GM23338 (cell line): ENCODE data around the gene PPM1J. TPM values are rescaled to one million over a fixed set of nuclear protein-coding genes. Genes with fewer than 3 reads are reported as not detected.

Experiments used
- ATAC-seq: fragments of 200-7000 bp; cut with Tn5 transposase; 3 replicates; pipeline ENCODE4 v1.9.1; 2020
- DNase-seq: peaks from one replicate; pipeline ENCODE4 v3.0.0-alpha.2; 2015; ENCODE audit warnings: low spot score
- H2AFZ ChIP-seq: fragments of 200-600 bp; sonication (generic); 2 replicates; pipeline ENCODE4 v1.8.0; 2016; ENCODE audit warnings: antibody characterized with exemption, mild to moderate bottlenecking, moderate library complexity
- H3F3A ChIP-seq: fragments of 200-600 bp; sonication (generic); replicated peaks from 2 replicates; pipeline ENCODE4 v1.8.0; 2017; ENCODE audit warnings: antibody characterized with exemption, mixed run types, low read depth
- H3K27ac ChIP-seq: fragments of 200-600 bp; sonication (generic); 2 replicates; pipeline ENCODE4 v1.6.1; 2016; ENCODE audit warnings: low read depth
- H3K27me3 ChIP-seq: fragments of 200-600 bp; sonication (generic); 2 replicates; pipeline ENCODE4 v1.8.0; 2016; ENCODE audit warnings: mild to moderate bottlenecking, mixed run types, moderate library complexity; ENCODE audit not compliant: insufficient read depth
- H3K36me3 ChIP-seq: fragments of 200-600 bp; sonication (generic); 2 replicates; pipeline ENCODE4 v1.8.0; 2016; ENCODE audit warnings: mild to moderate bottlenecking; ENCODE audit not compliant: insufficient read depth
- H3K4me1 ChIP-seq: fragments of 200-600 bp; sonication (generic); 2 replicates; pipeline ENCODE4 v1.8.0; 2016; ENCODE audit warnings: mild to moderate bottlenecking, moderate library complexity; ENCODE audit not compliant: insufficient read depth
- H3K4me2 ChIP-seq: fragments of 200-600 bp; sonication (generic); 2 replicates; pipeline ENCODE4 v1.7.1; 2017; ENCODE audit warnings: mixed run types
- H3K4me3 ChIP-seq: fragments of 200-600 bp; sonication (generic); 2 replicates; pipeline ENCODE4 v1.6.1; 2016; ENCODE audit warnings: mixed run types
- H3K79me2 ChIP-seq: fragments of 200-600 bp; sonication (generic); replicated peaks from 2 replicates; pipeline ENCODE4 v1.8.0; 2017; ENCODE audit warnings: mild to moderate bottlenecking; ENCODE audit not compliant: insufficient read depth
- H3K9me2 ChIP-seq: fragments of 200-600 bp; sonication (generic); 2 replicates; pipeline ENCODE4 v1.8.0; 2017; ENCODE audit not compliant: insufficient read depth
- H4K20me1 ChIP-seq: fragments of 200-600 bp; sonication (generic); replicated peaks from 2 replicates; pipeline ENCODE4 v1.8.0; 2017; ENCODE audit warnings: mild to moderate bottlenecking; ENCODE audit not compliant: insufficient read depth
- H3K27ac Mint-ChIP-seq: 2 replicates; pipeline ENCODE4 v1.8.0; 2020; ENCODE audit warnings: inconsistent platforms, mild to moderate bottlenecking, moderate library complexity, mixed read lengths
- H3K27me3 Mint-ChIP-seq: 3 replicates; pipeline ENCODE4 v1.8.0; 2022; ENCODE audit warnings: low read depth, mild to moderate bottlenecking, moderate library complexity, mixed read lengths, inconsistent platforms; ENCODE audit not compliant: insufficient read depth, poor library complexity
- H3K36me3 Mint-ChIP-seq: 3 replicates; pipeline ENCODE4 v1.8.0; 2021; ENCODE audit warnings: low read depth, mild to moderate bottlenecking, inconsistent platforms, moderate library complexity, mixed read lengths
- H3K4me1 Mint-ChIP-seq: 3 replicates; pipeline ENCODE4 v1.8.0; 2020; ENCODE audit warnings: mild to moderate bottlenecking, inconsistent platforms, mixed read lengths
- H3K4me3 Mint-ChIP-seq: 3 replicates; pipeline ENCODE4 v1.8.0; 2021; ENCODE audit warnings: moderate library complexity, mild to moderate bottlenecking, inconsistent platforms, mixed read lengths
- H3K9me3 Mint-ChIP-seq: 3 replicates; pipeline ENCODE4 v1.8.0; 2020; ENCODE audit warnings: moderate library complexity, mild to moderate bottlenecking, inconsistent platforms, mixed read lengths
- CREB1 ChIP-seq: fragments of 250-450 bp; sonication (Bioruptor Pico); IDR thresholded peaks from 2 replicates; pipeline ENCODE4 v1.5.0; 2020; ENCODE audit warnings: low read depth, mild to moderate bottlenecking, moderate library complexity
- NANOG ChIP-seq: IDR thresholded peaks from 2 replicates; pipeline ENCODE4 v1.6.1; 2016; ENCODE audit warnings: antibody characterized with exemption, borderline replicate concordance
- POLR2AphosphoS5 ChIP-seq: IDR thresholded peaks from 2 replicates; pipeline ENCODE4 v1.6.1; 2016; ENCODE audit warnings: antibody characterized with exemption, low read depth
- STAT1 ChIP-seq: IDR thresholded peaks from one replicate; pipeline ENCODE4 v1.6.1; 2016; ENCODE audit warnings: antibody characterized with exemption; ENCODE audit not compliant: unreplicated experiment
- ZNF114 ChIP-seq: fragments of 250-450 bp; sonication (Bioruptor Pico); IDR thresholded peaks from 2 replicates; pipeline ENCODE4 v1.5.0; 2020; ENCODE audit warnings: mild to moderate bottlenecking, moderate library complexity
- ZNF331 ChIP-seq: fragments of 250-450 bp; sonication (Bioruptor Pico); IDR thresholded peaks from 2 replicates; pipeline ENCODE4 v1.5.0; 2020; ENCODE audit warnings: low read depth, mild to moderate bottlenecking, moderate library complexity
- ZNF462 ChIP-seq: fragments of 250-450 bp; sonication (Bioruptor Pico); IDR thresholded peaks from 2 replicates; pipeline ENCODE4 v1.5.0; 2020; ENCODE audit warnings: mild to moderate bottlenecking, moderate library complexity
- polyA plus RNA-seq: library from polyadenylated mRNA; unstranded; fragments of >200 nt; fragmentation: Nextera tagmentation; extraction: Ambion mirVana; gene quantifications from 2 replicates; pipeline ENCODE4 v1.2.1, GENCODE V29; 2016
- total RNA-seq: library from RNA; depleted of rRNA; stranded (reverse); fragments of >200 nt; shearing (Covaris generic); gene quantifications from 2 replicates; pipeline ENCODE4 v1.2.3, GENCODE V29; 2014

Gene PPM1J
- total and polyA plus RNA-seq, 2 experiments from 2014 or later, result 19.0 to 22.4 TPM

DNA sequence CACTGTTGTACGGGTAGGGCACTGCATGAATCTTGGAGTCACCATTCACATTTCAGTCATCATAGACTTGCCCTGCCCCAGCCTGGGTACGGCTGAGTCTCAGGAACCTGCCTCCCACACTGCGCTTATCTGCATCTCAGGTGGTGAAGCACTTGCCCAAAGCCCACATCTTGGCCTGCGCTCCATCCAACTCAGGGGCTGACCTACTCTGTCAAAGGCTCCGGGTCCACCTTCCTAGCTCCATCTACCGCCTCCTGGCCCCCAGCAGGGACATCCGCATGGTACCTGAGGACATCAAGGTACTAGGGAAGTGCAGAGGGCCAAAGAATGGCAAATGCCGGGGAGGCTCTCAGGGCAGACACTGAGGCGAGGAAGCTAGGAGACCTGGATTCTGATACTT, 19.9 kb downstream of the PPM1J start:
- TF ChIP-seq CREB1 (CRISPR knock-in tag) (no peak), NANOG (no peak), POLR2AphosphoS5 (no peak), STAT1 (no peak), ZNF331 (CRISPR knock-in tag) (no peak), ZNF114 (CRISPR knock-in tag) (no peak), ZNF462 (CRISPR knock-in tag) (no peak)
- H3K36me3 ChIP-seq, result no peaks in the 10 kb centered on the region; the same call in none of the 2 replicates

More for the DNA sequence above, 19.9 kb downstream of the PPM1J start:
- no peak overlapping the region for H3K27ac ChIP-seq
- no peak for ATAC-seq
- no peaks in the 10 kb centered on the region for H3K79me2 ChIP-seq
- no peak for DNase-seq
- peaks cover 14% of the 10 kb centered on the region for H3K4me1 ChIP-seq
- Mint-ChIP-seq H3K27me3 (peaks cover 21% of the 10 kb centered on the region), H3K36me3 (peaks cover 69% of the 10 kb centered on the region), H3K9me3 (no peaks in the 10 kb centered on the region), H3K4me3 (no peak overlapping the region), H3K27ac (no peak overlapping the region), H3K4me1 (peaks cover 33% of the 10 kb centered on the region)
- H4K20me1 ChIP-seq, result peaks cover 7% of the 10 kb centered on the region
- no peak overlapping the region for H3K4me2 ChIP-seq
- 0 out of 2 replicates have a peak, but pooled peaks cover 4% of the 10 kb centered on the region for H3K27me3 ChIP-seq
- no peak overlapping the region for H3K4me3 ChIP-seq
- no peaks in the 10 kb centered on the region for H3K9me2 ChIP-seq
- no peak overlapping the region for H2AFZ ChIP-seq
- H3F3A ChIP-seq, result 0 out of 2 replicates have a peak, but pooled peaks cover 3% of the 10 kb centered on the region
